GM18499 (cell line): ENCODE data around the gene SLC16A4.

Experiments
- ATAC-seq: cut with Tn5 transposase; IDR thresholded peaks from one replicate; pipeline ENCODE4 v1.9.1; 2021; ENCODE audit warnings: moderate number of reproducible peaks; ENCODE audit not compliant: insufficient read depth, unreplicated experiment

SLC16A4 gene

GRCh38 chr1:110337704-110338308 lies 53.0 kb downstream of the SLC16A4 start:
- ATAC-seq: no peak

- ATAC-seq: no peak
Measured at GRCh38 chr1:110336300-110337039, 54.4 kb downstream of the SLC16A4 start.

- ATAC-seq: no peak
Measured at GRCh38 chr1:110335265-110335664, 55.6 kb downstream of the SLC16A4 start.

- ATAC-seq: no peak
Measured at GRCh38 chr1:110328700-110329099, 62.1 kb downstream of the SLC16A4 start.

- ATAC-seq: no peak
Measured at GRCh38 chr1:110328274-110328673, 62.6 kb downstream of the SLC16A4 start.

- ATAC-seq: no peak
Measured at GRCh38 chr1:110326826-110327225, 64.0 kb downstream of the SLC16A4 start.

GRCh38 chr1:110324667-110325066 lies 66.2 kb downstream of the SLC16A4 start:
- no peak for ATAC-seq

- ATAC-seq: no peak
Measured at GRCh38 chr1:110321846-110322245, 69.0 kb downstream of the SLC16A4 start.

- no peak for ATAC-seq
Measured at GRCh38 chr1:110321045-110321444, 69.8 kb downstream of the SLC16A4 start.

GRCh38 chr1:110320168-110320518 lies 70.7 kb downstream of the SLC16A4 start:
- no peak for ATAC-seq

GRCh38 chr1:110319332-110320167 lies 71.3 kb downstream of the SLC16A4 start:
- no peak for ATAC-seq

GRCh38 chr1:110318046-110318445 lies 72.8 kb downstream of the SLC16A4 start:
- ATAC-seq: no peak

GRCh38 chr1:110316735-110317134 lies 74.1 kb downstream of the SLC16A4 start:
- ATAC-seq: no peak
